SK-N-SH treated with all-trans-retinoic acid at 6 μM for 48 hours (cell line): ENCODE measurements around the gene KCTD18.

Source experiments
- ATAC-seq: fragments of 200-7000 bp; cut with Tn5 transposase; 3 replicates; pipeline ENCODE4 v1.9.1; 2020; ENCODE audit warnings: mild to moderate bottlenecking, moderate library complexity
- ARNTL ChIP-seq: fragments of 450-650 bp; formaldehyde crosslinking; IDR thresholded peaks from 2 replicates; pipeline ENCODE4 v1.5.0; 2020; ENCODE audit warnings: low read depth, mild to moderate bottlenecking, moderate library complexity, borderline replicate concordance
- BACH2 ChIP-seq: fragments of 250-450 bp; sonication (Bioruptor Pico); IDR thresholded peaks from 2 replicates; pipeline ENCODE4 v1.9.0; 2021; ENCODE audit warnings: mild to moderate bottlenecking, borderline replicate concordance
- CREB5 ChIP-seq: fragments of 250-450 bp; sonication (Bioruptor Pico); IDR thresholded peaks from 2 replicates; pipeline ENCODE4 v1.5.1; 2020; ENCODE audit warnings: low read depth, mild to moderate bottlenecking, moderate library complexity
- CSDC2 ChIP-seq: fragments of 250-450 bp; sonication (Bioruptor Pico); IDR thresholded peaks from 2 replicates; pipeline ENCODE4 v1.5.0; 2020; ENCODE audit warnings: mild to moderate bottlenecking, moderate library complexity
- CSRNP3 ChIP-seq: fragments of 250-450 bp; sonication (Bioruptor Pico); IDR thresholded peaks from 2 replicates; pipeline ENCODE4 v1.5.1; 2021; ENCODE audit warnings: mild to moderate bottlenecking, moderate library complexity
- ESRRG ChIP-seq: fragments of 250-450 bp; sonication (Bioruptor Pico); IDR thresholded peaks from 2 replicates; pipeline ENCODE4 v1.6.1; 2021; ENCODE audit warnings: mild to moderate bottlenecking
- GLIS3 ChIP-seq: fragments of 250-450 bp; sonication (Bioruptor Pico); IDR thresholded peaks from 2 replicates; pipeline ENCODE4 v1.5.0; 2020; ENCODE audit warnings: mild to moderate bottlenecking, moderate library complexity
- ISL1 ChIP-seq: fragments of 250-450 bp; sonication (Bioruptor Pico); IDR thresholded peaks from 2 replicates; pipeline ENCODE4 v2.1.2; 2022; ENCODE audit warnings: mild to moderate bottlenecking, moderate library complexity
- OSR1 ChIP-seq: fragments of 250-450 bp; sonication (Bioruptor Pico); IDR thresholded peaks from 2 replicates; pipeline ENCODE4 v1.8.0; 2022; ENCODE audit warnings: moderate library complexity, mild to moderate bottlenecking, inconsistent platforms
- PATZ1 ChIP-seq: fragments of 250-450 bp; sonication (Bioruptor Pico); IDR thresholded peaks from 2 replicates; pipeline ENCODE4 v1.8.0; 2020; ENCODE audit warnings: mild to moderate bottlenecking, moderate library complexity, borderline replicate concordance
- POU6F1 ChIP-seq: fragments of 250-450 bp; sonication (Bioruptor Pico); IDR thresholded peaks from 2 replicates; pipeline ENCODE4 v1.8.0; 2021; ENCODE audit warnings: low read depth, mild to moderate bottlenecking, moderate library complexity, borderline replicate concordance
- PPARA ChIP-seq: fragments of 250-450 bp; sonication (Bioruptor Pico); IDR thresholded peaks from 2 replicates; pipeline ENCODE4 v1.5.0; 2020; ENCODE audit warnings: mild to moderate bottlenecking, borderline replicate concordance
- TCF4 ChIP-seq: fragments of 250-450 bp; sonication (Bioruptor Pico); IDR thresholded peaks from 2 replicates; pipeline ENCODE4 v1.8.0; 2021; ENCODE audit warnings: mild to moderate bottlenecking, moderate library complexity, borderline replicate concordance
- TOX ChIP-seq: fragments of 250-450 bp; sonication (Bioruptor Pico); IDR thresholded peaks from 2 replicates; pipeline ENCODE4 v1.8.0; 2021; ENCODE audit warnings: mild to moderate bottlenecking, moderate library complexity, borderline replicate concordance
- TSHZ2 ChIP-seq: fragments of 250-450 bp; sonication (Bioruptor Pico); IDR thresholded peaks from 2 replicates; pipeline ENCODE4 v1.5.0; 2020; ENCODE audit warnings: mild to moderate bottlenecking, moderate library complexity
- ZC3H10 ChIP-seq: fragments of 250-450 bp; sonication (Bioruptor Pico); IDR thresholded peaks from 2 replicates; pipeline ENCODE4 v1.5.1; 2021; ENCODE audit warnings: mild to moderate bottlenecking, moderate library complexity
- ZFP3 ChIP-seq: fragments of 250-450 bp; sonication (Bioruptor Pico); IDR thresholded peaks from 2 replicates; pipeline ENCODE4 v1.5.0; 2020; ENCODE audit warnings: mild to moderate bottlenecking, moderate library complexity
- ZFP30 ChIP-seq: fragments of 450-650 bp; formaldehyde crosslinking; IDR thresholded peaks from 2 replicates; pipeline ENCODE4 v1.5.0; 2022; ENCODE audit warnings: mild to moderate bottlenecking, moderate library complexity
- ZNF565 ChIP-seq: fragments of 450-650 bp; formaldehyde crosslinking; conservative IDR thresholded peaks from 2 replicates; pipeline ENCODE4 v1.5.0; 2020; ENCODE audit warnings: low read depth, mild to moderate bottlenecking, moderate library complexity
- ZNF70 ChIP-seq: fragments of 450-650 bp; formaldehyde crosslinking; IDR thresholded peaks from 2 replicates; pipeline ENCODE4 v1.5.0; 2020; ENCODE audit warnings: mild to moderate bottlenecking, moderate library complexity
- ZNF8 ChIP-seq: fragments of 450-650 bp; formaldehyde crosslinking; IDR thresholded peaks from 2 replicates; pipeline ENCODE4 v1.5.0; 2020; ENCODE audit warnings: mild to moderate bottlenecking, moderate library complexity

The KCTD18 gene

GRCh38 chr2:200502196-200502595, 7.7 kb downstream of the KCTD18 start:
- no peak for ATAC-seq

GRCh38 chr2:200498402-200499162, 11.3 kb downstream of the KCTD18 start:
- no peak for ATAC-seq
- TF ChIP-seq TOX (no peak), POU6F1 (CRISPR knock-in tag) (no peak), TSHZ2 (CRISPR knock-in tag) (no peak), ZNF8 (CRISPR knock-in tag) (no peak), GLIS3 (CRISPR knock-in tag) (no peak), CSRNP3 (no peak), CSDC2 (CRISPR knock-in tag) (no peak), PPARA (CRISPR knock-in tag) (no peak), ISL1 (CRISPR knock-in tag) (no peak), BACH2 (no peak), ZNF565 (no peak), ZFP3 (CRISPR knock-in tag) (no peak), OSR1 (CRISPR knock-in tag) (no peak), ZNF70 (no peak)

More at GRCh38 chr2:200502196-200502595, 7.7 kb downstream of the KCTD18 start:
- TF ChIP-seq ARNTL (no peak), PATZ1 (CRISPR knock-in tag) (no peak), CSRNP3 (no peak), ZFP3 (CRISPR knock-in tag) (no peak), BACH2 (no peak), CREB5 (no peak), ESRRG (no peak)

- ATAC-seq, result no peak
- no peak for TF ChIP-seq OSR1 (CRISPR knock-in tag)
- no peak for TF ChIP-seq TCF4 (CRISPR knock-in tag)
- TF ChIP-seq TOX, result no peak
- TF ChIP-seq PPARA (CRISPR knock-in tag), result no peak
- TF ChIP-seq TSHZ2 (CRISPR knock-in tag), result no peak
- TF ChIP-seq POU6F1 (CRISPR knock-in tag), result no peak
- no peak for TF ChIP-seq ZFP30 (CRISPR knock-in tag)
- TF ChIP-seq ZC3H10 (CRISPR knock-in tag), result no peak
- TF ChIP-seq ZNF70, result no peak
Measured at GRCh38 chr2:200496696-200497095, 13.2 kb downstream of the KCTD18 start.
